ENCODE measurements around the gene PCNT. TPM values are rescaled to one million over a fixed set of nuclear protein-coding genes. Genes with fewer than 3 reads are reported as not detected.

PCNT gene
- total RNA-seq, 3 donors from 2014 or later (not counting 1 experiment from before 2014, with no cell fraction given): 83.6 to 94.9 (median 84.0) TPM

GRCh38 chr21:46294647-46295176, 29.2 kb upstream of the PCNT start:
- H3K36me3 Mint-ChIP-seq: no peaks in the 10 kb centered on the region
- H3K27ac ChIP-seq (ENCODE audit: low read length): no peak overlapping the region
- H3K9me3 ChIP-seq (ENCODE audit: control insufficient read depth, insufficient read depth, low read length): no peaks in the 10 kb centered on the region
- TF ChIP-seq, protein P1, sequence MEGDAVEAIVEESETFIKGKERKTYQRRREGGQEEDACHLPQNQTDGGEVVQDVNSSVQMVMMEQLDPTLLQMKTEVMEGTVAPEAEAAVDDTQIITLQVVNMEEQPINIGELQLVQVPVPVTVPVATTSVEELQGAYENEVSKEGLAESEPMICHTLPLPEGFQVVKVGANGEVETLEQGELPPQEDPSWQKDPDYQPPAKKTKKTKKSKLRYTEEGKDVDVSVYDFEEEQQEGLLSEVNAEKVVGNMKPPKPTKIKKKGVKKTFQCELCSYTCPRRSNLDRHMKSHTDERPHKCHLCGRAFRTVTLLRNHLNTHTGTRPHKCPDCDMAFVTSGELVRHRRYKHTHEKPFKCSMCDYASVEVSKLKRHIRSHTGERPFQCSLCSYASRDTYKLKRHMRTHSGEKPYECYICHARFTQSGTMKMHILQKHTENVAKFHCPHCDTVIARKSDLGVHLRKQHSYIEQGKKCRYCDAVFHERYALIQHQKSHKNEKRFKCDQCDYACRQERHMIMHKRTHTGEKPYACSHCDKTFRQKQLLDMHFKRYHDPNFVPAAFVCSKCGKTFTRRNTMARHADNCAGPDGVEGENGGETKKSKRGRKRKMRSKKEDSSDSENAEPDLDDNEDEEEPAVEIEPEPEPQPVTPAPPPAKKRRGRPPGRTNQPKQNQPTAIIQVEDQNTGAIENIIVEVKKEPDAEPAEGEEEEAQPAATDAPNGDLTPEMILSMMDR (IDR thresholded peaks at IDR 0.05): no peak
- 48% methylated on average over 10 of the region's 10 CpGs for WGBS (ENCODE audit: insufficient coverage)
- intact Hi-C loops (cut with micrococcal nuclease): no loop called here
- H3K27ac Mint-ChIP-seq: no peak overlapping the region
- H3K4me1 ChIP-seq (ENCODE audit: control insufficient read depth, insufficient read depth, low read length): peaks cover 22% of the 10 kb centered on the region
- peaks cover 4% of the 10 kb centered on the region for H3K36me3 ChIP-seq (ENCODE audit: control insufficient read depth, insufficient read depth, low read length)
- H3K27me3 Mint-ChIP-seq (ENCODE audit: low read depth in 2 of 2): peaks cover 0 to 4% of the 10 kb centered on the region in 2 donors
- ATAC-seq: no peak
- no peak overlapping the region for H3K4me3 Mint-ChIP-seq
- H3K4me3 ChIP-seq (ENCODE audit: low read length): no peak overlapping the region
- no peaks in the 10 kb centered on the region for H3K9me3 Mint-ChIP-seq
- DNase-seq: no peak
- peaks cover 6 to 19% of the 10 kb centered on the region in 2 donors for H3K4me1 Mint-ChIP-seq
- H3K27me3 ChIP-seq (ENCODE audit: control insufficient read depth, insufficient read depth, low read length): peaks cover 3% of the 10 kb centered on the region

DNA sequence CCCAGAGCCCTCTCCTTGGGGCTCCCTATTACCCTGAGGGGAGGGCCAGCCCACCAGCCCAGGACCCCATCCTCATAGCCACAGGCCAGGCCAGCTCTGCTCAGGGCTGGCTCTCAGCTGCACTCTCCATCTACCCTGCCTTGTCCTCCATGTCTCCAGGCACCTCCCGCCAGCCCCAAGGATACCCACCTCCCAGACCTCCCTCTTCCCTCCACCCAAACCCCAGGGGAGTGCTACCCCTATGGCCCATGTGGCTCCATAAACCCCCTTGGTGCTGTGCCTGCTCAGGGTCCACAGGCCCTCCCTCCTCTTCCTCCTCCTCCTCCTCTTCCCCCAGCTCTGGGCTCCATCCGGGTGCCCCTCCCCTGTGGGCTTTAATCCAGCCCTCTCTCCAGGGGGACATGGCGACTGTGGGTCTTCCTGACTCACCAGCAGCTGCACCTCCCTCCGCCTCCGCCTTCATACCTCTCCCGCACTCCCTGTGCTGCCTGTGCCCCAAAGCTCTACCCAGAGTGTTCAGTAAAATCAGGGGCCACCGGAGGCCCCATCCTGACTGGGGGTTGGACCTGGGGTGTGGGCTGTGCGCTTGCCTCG, 28.7 kb upstream of the PCNT start:
- Mint-ChIP-seq H3K4me1 (peaks cover 6 to 15% of the 10 kb centered on the region in 2 donors), H3K27me3 (ENCODE audit: low read depth in 2 of 2) (peaks cover 0 to 4% of the 10 kb centered on the region in 2 donors), H3K9me3 (no peaks in the 10 kb centered on the region), H3K27ac (no peak overlapping the region), H3K4me3 (no peak overlapping the region), H3K36me3 (no peaks in the 10 kb centered on the region)
- ATAC-seq (no peak), DNase-seq (no peak)
- TF ChIP-seq, protein P1 (IDR thresholded peaks at IDR 0.05): no peak
- Histone ChIP-seq H3K4me3 (ENCODE audit: low read length) (no peak overlapping the region), H3K27ac (ENCODE audit: low read length) (no peak overlapping the region), H3K27me3 (ENCODE audit: control insufficient read depth, insufficient read depth, low read length) (peaks cover 3% of the 10 kb centered on the region), H3K36me3 (ENCODE audit: control insufficient read depth, insufficient read depth, low read length) (peaks cover 4% of the 10 kb centered on the region), H3K9me3 (ENCODE audit: control insufficient read depth, insufficient read depth, low read length) (no peaks in the 10 kb centered on the region), H3K4me1 (ENCODE audit: control insufficient read depth, insufficient read depth, low read length) (peaks cover 22% of the 10 kb centered on the region)
- 82% methylated on average over 9 of the region's 9 CpGs for WGBS (ENCODE audit: insufficient coverage)
- intact Hi-C loops (cut with micrococcal nuclease): no loop called here

DNA sequence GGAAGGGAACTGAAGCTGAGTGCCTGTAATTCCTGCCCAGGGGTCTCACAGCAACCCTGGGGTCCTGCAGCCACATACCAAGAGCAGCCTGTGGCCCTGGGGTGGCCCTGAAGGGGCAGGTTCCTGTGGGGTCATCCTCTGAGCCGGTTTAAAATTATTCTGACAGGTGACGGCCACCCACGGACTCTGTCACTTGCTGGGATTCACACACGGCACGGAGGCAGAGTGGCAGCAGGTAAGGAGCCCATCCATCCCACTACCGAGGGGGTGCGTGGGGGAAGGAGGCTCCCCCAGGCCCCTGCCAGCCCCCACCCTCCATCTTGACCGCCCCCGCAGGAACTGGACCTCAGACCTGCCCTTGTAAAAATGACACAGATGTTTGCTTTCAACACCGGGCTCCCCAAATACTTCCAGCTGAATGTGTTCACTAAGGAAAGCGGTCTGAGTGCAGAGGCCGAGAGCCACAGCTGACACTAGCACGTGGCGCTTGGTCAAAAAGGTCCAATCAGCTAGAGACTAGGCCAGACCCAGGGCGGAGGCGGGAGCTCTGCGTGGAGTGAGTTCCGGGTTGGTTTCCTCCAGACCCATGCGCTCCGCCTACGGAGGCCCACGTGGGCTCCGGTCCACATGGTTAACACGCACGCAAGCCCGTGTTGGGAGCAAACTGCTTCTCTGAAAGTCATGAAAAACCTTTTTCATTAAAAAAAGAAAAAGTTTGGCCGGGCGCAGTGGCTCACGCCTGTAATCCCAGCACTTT, 27.8 kb upstream of the PCNT start:
- peaks cover 6 to 15% of the 10 kb centered on the region in 2 donors for H3K4me1 Mint-ChIP-seq
- Histone ChIP-seq H3K27me3 (ENCODE audit: control insufficient read depth, insufficient read depth, low read length) (peaks cover 3% of the 10 kb centered on the region), H3K36me3 (ENCODE audit: control insufficient read depth, insufficient read depth, low read length) (peaks cover 4% of the 10 kb centered on the region), H3K27ac (ENCODE audit: low read length) (peak overlapping the region; percentile 38), H3K9me3 (ENCODE audit: control insufficient read depth, insufficient read depth, low read length) (no peaks in the 10 kb centered on the region), H3K4me3 (ENCODE audit: low read length) (no peak overlapping the region), H3K4me1 (ENCODE audit: control insufficient read depth, insufficient read depth, low read length) (peaks cover 22% of the 10 kb centered on the region)
- no peaks in the 10 kb centered on the region for H3K36me3 Mint-ChIP-seq
- peaks cover 0 to 4% of the 10 kb centered on the region in 2 donors for H3K27me3 Mint-ChIP-seq (ENCODE audit: low read depth in 2 of 2)
- TF ChIP-seq, protein P1 (IDR thresholded peaks at IDR 0.05): no peak
- DNase-seq: peak; percentile 30 to 70
- peak in 2 of 3 donors; percentile 92 to 97 for ATAC-seq
- H3K9me3 Mint-ChIP-seq: no peaks in the 10 kb centered on the region
- WGBS (ENCODE audit: insufficient coverage): 59% methylated on average over 27 of the region's 29 CpGs
- intact Hi-C loops (cut with micrococcal nuclease): no loop called here
- H3K27ac Mint-ChIP-seq: peak overlapping the region; percentile 68 to 69
- H3K4me3 Mint-ChIP-seq: peak overlapping the region; percentile 75

Data from natural killer cell (primary cell).